OCI-LY7 (cell line): ENCODE data around the gene SCART1. TPM values are rescaled to one million over a fixed set of nuclear protein-coding genes. Genes with fewer than 3 reads are reported as not detected.

Experiments used
- BruUV-seq: library from RNA; stranded (reverse); fragments of 400-500 nt; replicated peaks from 2 replicates; lab custom pipeline; 2021; lab: Mats Ljungman, UMichigan
- CTCF ChIA-PET: fragments of 300-600 bp; sonication (Branson Sonifier 250); formaldehyde crosslinking; loops from one replicate; lab custom pipeline; 2022; ENCODE audit warnings: antibody characterized with exemption; ENCODE audit not compliant: unreplicated experiment; lab: Charles Lee
- POLR2A ChIA-PET: fragments of 300-600 bp; sonication (Branson Sonifier 250); formaldehyde crosslinking; loops from one replicate; lab custom pipeline; 2022; ENCODE audit warnings: antibody characterized with exemption; lab: Charles Lee
- DNase-seq: peaks from one replicate; pipeline ENCODE4 v3.0.0-alpha.2; 2015; ENCODE audit warnings: low spot score
- H2AFZ ChIP-seq: fragments of 200-600 bp; sonication (generic), shearing (Covaris generic); 2 replicates; pipeline ENCODE4 v1.6.1; 2014; ENCODE audit warnings: mild to moderate bottlenecking, antibody characterized with exemption, low read length, moderate library complexity
- H3K27ac ChIP-seq: fragments of 200-600 bp; sonication (generic); 2 replicates; pipeline ENCODE4 v1.5.1; 2014; ENCODE audit warnings: mixed run types, low read depth, mild to moderate bottlenecking, moderate library complexity, low read length, inconsistent platforms; ENCODE audit not compliant: poor library complexity, severe bottlenecking
- H3K36me3 ChIP-seq: fragments of 200-600 bp; sonication (generic); 2 replicates; pipeline ENCODE4 v1.6.1; 2014; ENCODE audit warnings: mild to moderate bottlenecking, antibody characterized with exemption, low read length, moderate library complexity, mixed read lengths; ENCODE audit not compliant: insufficient read depth
- H3K4me1 ChIP-seq: fragments of 200-600 bp; sonication (generic); 2 replicates; pipeline ENCODE4 v1.5.1; 2014; ENCODE audit warnings: mild to moderate bottlenecking, low read length; ENCODE audit not compliant: insufficient read depth, poor library complexity, severe bottlenecking
- H3K4me2 ChIP-seq: fragments of 200-600 bp; sonication (generic); 2 replicates; pipeline ENCODE4 v1.6.1; 2014; ENCODE audit warnings: mild to moderate bottlenecking, low read length
- H3K4me3 ChIP-seq: fragments of 200-600 bp; sonication (generic); 2 replicates; pipeline ENCODE4 v1.5.1; 2014; ENCODE audit warnings: mild to moderate bottlenecking, low read depth, low read length; ENCODE audit not compliant: poor library complexity, severe bottlenecking
- H3K79me2 ChIP-seq: fragments of 200-600 bp; sonication (generic); 2 replicates; pipeline ENCODE4 v1.6.1; 2016; ENCODE audit warnings: low read depth, mild to moderate bottlenecking, low read length, moderate library complexity, mixed read lengths; ENCODE audit not compliant: insufficient read depth
- H3K9me2 ChIP-seq: fragments of 200-600 bp; sonication (generic); 2 replicates; pipeline ENCODE4 v1.6.1; 2016; ENCODE audit warnings: mild to moderate bottlenecking, low read length, mixed read lengths; ENCODE audit not compliant: insufficient read depth
- H3K9me3 ChIP-seq: fragments of 200-600 bp; sonication (generic); 2 replicates; pipeline ENCODE4 v1.6.1; 2014; ENCODE audit warnings: mild to moderate bottlenecking, mixed run types, low read length, mixed read lengths
- H4K20me1 ChIP-seq: fragments of 200-600 bp; sonication (generic); 2 replicates; pipeline ENCODE4 v1.6.1; 2014; ENCODE audit warnings: mild to moderate bottlenecking, antibody characterized with exemption, low read length, moderate library complexity, mixed read lengths; ENCODE audit not compliant: insufficient read depth
- EZH2phosphoT487 ChIP-seq: fragments of 200-600 bp; sonication (generic); IDR thresholded peaks from 2 replicates; pipeline ENCODE4 v1.6.1; 2018; ENCODE audit warnings: low read depth, borderline replicate concordance, mild to moderate bottlenecking, mixed run types, antibody characterized with exemption, low read length, moderate library complexity, mixed read lengths
- intact Hi-C: fragments of 100-400 bp; cut with micrococcal nuclease; formaldehyde crosslinking; loops from one replicate; pipeline ENCODE4 v1.10.0; 2022; ENCODE audit not compliant: unreplicated experiment
- total RNA-seq, 2 experiments: library from RNA; depleted of rRNA in 1 of 2; stranded (reverse); fragments of >200 nt in 1 of 2; shearing (Covaris generic) in 1 of 2; gene quantifications; 2 replicates each; pipeline ENCODE4 v1.2.3, GENCODE V29; 2014 to 2022
- TF ChIP-seq, protein P1 (sequence below): fragments of 200-600 bp; sonication (generic); conservative IDR thresholded peaks from 2 replicates; pipeline ENCODE4 v1.5.1; 2014; ENCODE audit warnings: mild to moderate bottlenecking, antibody characterized with exemption, low read length, moderate library complexity, mixed read lengths

Gene SCART1
- total RNA-seq, 2 experiments from 2014 or later: 10.0 to 10.9 TPM

DNA sequence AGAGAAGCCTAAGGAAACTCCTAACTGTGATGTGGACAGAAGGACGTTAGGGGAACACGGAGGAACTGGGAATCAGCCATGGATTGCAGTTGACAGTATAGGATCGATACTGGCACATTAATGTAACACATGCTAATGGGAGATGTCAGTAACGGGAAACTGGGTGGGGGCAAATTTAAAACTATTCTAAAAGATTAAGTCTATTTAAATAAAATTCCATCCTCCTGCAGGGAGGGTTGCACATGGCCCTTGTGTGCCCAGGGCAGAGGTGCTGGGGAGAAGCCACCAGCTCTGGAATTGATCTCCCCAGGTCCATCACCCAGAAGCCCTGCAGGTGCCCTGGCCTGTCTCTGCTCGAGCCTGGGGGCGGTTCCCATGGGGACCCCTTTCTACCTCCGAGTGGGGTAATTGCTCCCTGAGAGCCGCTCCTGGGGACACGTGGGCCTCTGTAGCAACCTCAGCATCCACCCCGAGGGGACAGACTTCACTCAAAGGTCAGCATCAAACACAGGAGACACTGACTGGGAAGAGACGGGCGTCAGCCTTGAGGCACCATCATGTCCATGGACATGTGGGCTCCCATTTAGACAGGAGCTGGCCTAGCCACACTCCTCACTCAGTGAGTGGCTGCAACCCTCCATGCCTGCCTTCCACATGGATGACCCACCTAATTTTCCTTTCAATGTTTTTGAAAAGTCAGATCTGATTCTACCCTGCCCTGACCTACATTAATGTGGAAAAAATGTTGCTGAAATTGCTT is 21.1 kb downstream of the SCART1 start:
- Histone ChIP-seq H3K79me2 (no peaks in the 10 kb centered on the region), H3K27ac (no peak overlapping the region), H2AFZ (no peak overlapping the region), H3K4me2 (no peak overlapping the region), H4K20me1 (no peaks in the 10 kb centered on the region), H3K9me2 (no peaks in the 10 kb centered on the region), H3K4me1 (no peaks in the 10 kb centered on the region), H3K9me3 (no peaks in the 10 kb centered on the region), H3K4me3 (no peak overlapping the region), H3K36me3 (no peaks in the 10 kb centered on the region)
- no peak for DNase-seq
- intact Hi-C loops: no loop called here
- TF ChIP-seq, protein P1, sequence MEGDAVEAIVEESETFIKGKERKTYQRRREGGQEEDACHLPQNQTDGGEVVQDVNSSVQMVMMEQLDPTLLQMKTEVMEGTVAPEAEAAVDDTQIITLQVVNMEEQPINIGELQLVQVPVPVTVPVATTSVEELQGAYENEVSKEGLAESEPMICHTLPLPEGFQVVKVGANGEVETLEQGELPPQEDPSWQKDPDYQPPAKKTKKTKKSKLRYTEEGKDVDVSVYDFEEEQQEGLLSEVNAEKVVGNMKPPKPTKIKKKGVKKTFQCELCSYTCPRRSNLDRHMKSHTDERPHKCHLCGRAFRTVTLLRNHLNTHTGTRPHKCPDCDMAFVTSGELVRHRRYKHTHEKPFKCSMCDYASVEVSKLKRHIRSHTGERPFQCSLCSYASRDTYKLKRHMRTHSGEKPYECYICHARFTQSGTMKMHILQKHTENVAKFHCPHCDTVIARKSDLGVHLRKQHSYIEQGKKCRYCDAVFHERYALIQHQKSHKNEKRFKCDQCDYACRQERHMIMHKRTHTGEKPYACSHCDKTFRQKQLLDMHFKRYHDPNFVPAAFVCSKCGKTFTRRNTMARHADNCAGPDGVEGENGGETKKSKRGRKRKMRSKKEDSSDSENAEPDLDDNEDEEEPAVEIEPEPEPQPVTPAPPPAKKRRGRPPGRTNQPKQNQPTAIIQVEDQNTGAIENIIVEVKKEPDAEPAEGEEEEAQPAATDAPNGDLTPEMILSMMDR: no peak
- no peak for TF ChIP-seq EZH2phosphoT487
- ChIA-PET CTCF (no interaction called here), POLR2A (no interaction called here)
- BruUV-seq: no TSS peak

DNA sequence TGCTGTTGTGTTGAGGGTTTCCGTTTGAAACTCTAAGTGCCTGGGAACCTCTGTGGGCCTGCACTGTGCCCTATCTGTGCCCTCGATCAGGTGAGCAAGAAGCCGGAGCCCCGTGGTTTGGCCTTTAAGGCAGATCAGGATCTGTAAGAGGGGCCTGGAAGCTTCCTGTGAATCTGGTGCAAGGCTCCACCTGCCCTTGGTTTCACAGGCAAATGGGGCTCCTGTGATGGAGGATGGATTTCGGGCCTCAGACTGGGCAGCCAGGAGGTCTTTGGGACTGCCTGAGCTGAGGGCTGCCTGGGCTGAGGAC is 21.6 kb downstream of the SCART1 start:
- Histone ChIP-seq H3K27ac (no peak overlapping the region), H3K4me3 (no peak overlapping the region), H3K4me2 (no peak overlapping the region), H3K36me3 (no peaks in the 10 kb centered on the region), H3K79me2 (no peaks in the 10 kb centered on the region), H3K4me1 (no peaks in the 10 kb centered on the region), H3K9me2 (no peaks in the 10 kb centered on the region), H3K9me3 (no peaks in the 10 kb centered on the region), H4K20me1 (no peaks in the 10 kb centered on the region), H2AFZ (no peak overlapping the region)
- no peak for DNase-seq
- ChIA-PET CTCF (no interaction called here), POLR2A (no interaction called here)
- intact Hi-C loops: no loop called here
- TF ChIP-seq, protein P1: no peak
- TF ChIP-seq EZH2phosphoT487: no peak
- no TSS peak for BruUV-seq
